ENCODE data around the gene CTXND1. TPM values are rescaled to one million over a fixed set of nuclear protein-coding genes. Genes with fewer than 3 reads are reported as not detected.

Gene CTXND1
- total RNA-seq (2014; rRNA removed; shearing (Covaris generic)) (not detected in 2 replicates), polyA plus RNA-seq (2016; fragmentation: Nextera tagmentation; extraction: Ambion mirVana) (0.05 TPM in 1 of 2 replicates, not detected in the other)
- long read RNA-seq, result 0 reads

DNA sequence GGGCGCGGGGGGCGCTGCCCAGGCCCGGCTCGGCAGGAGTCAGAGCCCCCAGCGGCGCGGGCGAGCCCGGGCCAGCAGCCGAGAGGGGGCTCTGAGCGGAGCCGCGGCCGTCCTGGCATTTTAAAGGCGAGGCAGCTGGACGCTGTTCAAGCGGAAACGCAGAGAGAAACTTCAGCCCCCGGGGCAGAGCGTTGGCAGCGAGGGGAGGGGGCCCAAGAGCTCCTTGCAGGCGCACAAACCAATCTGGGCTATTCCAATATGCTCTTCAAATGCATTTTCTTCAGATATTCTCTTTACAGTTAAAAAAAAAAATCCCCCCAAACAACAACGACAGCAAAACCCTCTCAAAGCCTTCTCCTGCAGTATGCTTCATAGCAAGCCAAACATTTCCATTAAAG, at the start of gene CTXND1:
TSS of gene CTXND1 (minus strand) at position 93 of the 398 bp plus-strand sequence. CDS start 50,264 bp downstream, outside the sequence.
- Histone ChIP-seq H3K4me2 (peak within 1 kb of the TSS; percentile 93), H3K27ac (ENCODE audit: low read depth) (no peak within 1 kb of the TSS), H3K79me2 (replicated peaks; ENCODE audit: insufficient read depth) (no peaks in the 10 kb centered on the region), H3K4me3 (peak within 1 kb of the TSS; percentile 72), H3K36me3 (ENCODE audit: insufficient read depth) (no peaks in the 10 kb centered on the region), H3K4me1 (ENCODE audit: insufficient read depth) (peaks cover 11% of the 10 kb centered on the region; the same call in 1 of the 2 replicates), H3F3A (replicated peaks; ENCODE audit: low read depth) (peaks cover 8% of the 10 kb centered on the region; the same call in 1 of the 2 replicates), H3K9me2 (ENCODE audit: insufficient read depth) (no peaks in the 10 kb centered on the region), H2AFZ (peak within 1 kb of the TSS; percentile 98), H3K27me3 (ENCODE audit: insufficient read depth) (peaks cover 58% of the 10 kb centered on the region), H4K20me1 (replicated peaks; ENCODE audit: insufficient read depth) (no peaks in the 10 kb centered on the region)
- H3K27me3 Mint-ChIP-seq (ENCODE audit: insufficient read depth, low read depth, poor library complexity), result peaks cover 31% of the 10 kb centered on the region
- DNase-seq (ENCODE audit: low spot score), result peak; percentile 78
- H3K36me3 Mint-ChIP-seq (ENCODE audit: low read depth), result no peaks in the 10 kb centered on the region
- H3K4me3 Mint-ChIP-seq, result peak within 1 kb of the TSS; percentile 86
- ATAC-seq, result peak; percentile 61; the same call in 2 of the 3 replicates
- H3K27ac Mint-ChIP-seq, result no peak within 1 kb of the TSS
- peaks cover 5% of the 10 kb centered on the region; the same call in 2 of the 3 replicates for H3K4me1 Mint-ChIP-seq
- TF ChIP-seq EZH2 (IDR thresholded peaks at IDR 0.05; ENCODE audit: low read depth, unreplicated experiment) (no peak), POLR2AphosphoS5 (IDR thresholded peaks at IDR 0.05; ENCODE audit: low read depth) (no peak), STAT1 (IDR thresholded peaks at IDR 0.05; ENCODE audit: unreplicated experiment) (no peak), CREB1 (CRISPR knock-in tag; IDR thresholded peaks at IDR 0.05; ENCODE audit: low read depth) (no peak), ZNF331 (CRISPR knock-in tag; IDR thresholded peaks at IDR 0.05; ENCODE audit: low read depth) (no peak), NANOG (IDR thresholded peaks at IDR 0.05; ENCODE audit: borderline replicate concordance) (no peak), JUNB (IDR thresholded peaks at IDR 0.05; ENCODE audit: unreplicated experiment) (no peak), ZNF114 (CRISPR knock-in tag; IDR thresholded peaks at IDR 0.05) (no peak), REST (IDR thresholded peaks at IDR 0.05; ENCODE audit: unreplicated experiment) (no peak), EZH2phosphoT487 (IDR thresholded peaks at IDR 0.05; ENCODE audit: unreplicated experiment) (no peak)
- TF ChIP-seq, protein P1, sequence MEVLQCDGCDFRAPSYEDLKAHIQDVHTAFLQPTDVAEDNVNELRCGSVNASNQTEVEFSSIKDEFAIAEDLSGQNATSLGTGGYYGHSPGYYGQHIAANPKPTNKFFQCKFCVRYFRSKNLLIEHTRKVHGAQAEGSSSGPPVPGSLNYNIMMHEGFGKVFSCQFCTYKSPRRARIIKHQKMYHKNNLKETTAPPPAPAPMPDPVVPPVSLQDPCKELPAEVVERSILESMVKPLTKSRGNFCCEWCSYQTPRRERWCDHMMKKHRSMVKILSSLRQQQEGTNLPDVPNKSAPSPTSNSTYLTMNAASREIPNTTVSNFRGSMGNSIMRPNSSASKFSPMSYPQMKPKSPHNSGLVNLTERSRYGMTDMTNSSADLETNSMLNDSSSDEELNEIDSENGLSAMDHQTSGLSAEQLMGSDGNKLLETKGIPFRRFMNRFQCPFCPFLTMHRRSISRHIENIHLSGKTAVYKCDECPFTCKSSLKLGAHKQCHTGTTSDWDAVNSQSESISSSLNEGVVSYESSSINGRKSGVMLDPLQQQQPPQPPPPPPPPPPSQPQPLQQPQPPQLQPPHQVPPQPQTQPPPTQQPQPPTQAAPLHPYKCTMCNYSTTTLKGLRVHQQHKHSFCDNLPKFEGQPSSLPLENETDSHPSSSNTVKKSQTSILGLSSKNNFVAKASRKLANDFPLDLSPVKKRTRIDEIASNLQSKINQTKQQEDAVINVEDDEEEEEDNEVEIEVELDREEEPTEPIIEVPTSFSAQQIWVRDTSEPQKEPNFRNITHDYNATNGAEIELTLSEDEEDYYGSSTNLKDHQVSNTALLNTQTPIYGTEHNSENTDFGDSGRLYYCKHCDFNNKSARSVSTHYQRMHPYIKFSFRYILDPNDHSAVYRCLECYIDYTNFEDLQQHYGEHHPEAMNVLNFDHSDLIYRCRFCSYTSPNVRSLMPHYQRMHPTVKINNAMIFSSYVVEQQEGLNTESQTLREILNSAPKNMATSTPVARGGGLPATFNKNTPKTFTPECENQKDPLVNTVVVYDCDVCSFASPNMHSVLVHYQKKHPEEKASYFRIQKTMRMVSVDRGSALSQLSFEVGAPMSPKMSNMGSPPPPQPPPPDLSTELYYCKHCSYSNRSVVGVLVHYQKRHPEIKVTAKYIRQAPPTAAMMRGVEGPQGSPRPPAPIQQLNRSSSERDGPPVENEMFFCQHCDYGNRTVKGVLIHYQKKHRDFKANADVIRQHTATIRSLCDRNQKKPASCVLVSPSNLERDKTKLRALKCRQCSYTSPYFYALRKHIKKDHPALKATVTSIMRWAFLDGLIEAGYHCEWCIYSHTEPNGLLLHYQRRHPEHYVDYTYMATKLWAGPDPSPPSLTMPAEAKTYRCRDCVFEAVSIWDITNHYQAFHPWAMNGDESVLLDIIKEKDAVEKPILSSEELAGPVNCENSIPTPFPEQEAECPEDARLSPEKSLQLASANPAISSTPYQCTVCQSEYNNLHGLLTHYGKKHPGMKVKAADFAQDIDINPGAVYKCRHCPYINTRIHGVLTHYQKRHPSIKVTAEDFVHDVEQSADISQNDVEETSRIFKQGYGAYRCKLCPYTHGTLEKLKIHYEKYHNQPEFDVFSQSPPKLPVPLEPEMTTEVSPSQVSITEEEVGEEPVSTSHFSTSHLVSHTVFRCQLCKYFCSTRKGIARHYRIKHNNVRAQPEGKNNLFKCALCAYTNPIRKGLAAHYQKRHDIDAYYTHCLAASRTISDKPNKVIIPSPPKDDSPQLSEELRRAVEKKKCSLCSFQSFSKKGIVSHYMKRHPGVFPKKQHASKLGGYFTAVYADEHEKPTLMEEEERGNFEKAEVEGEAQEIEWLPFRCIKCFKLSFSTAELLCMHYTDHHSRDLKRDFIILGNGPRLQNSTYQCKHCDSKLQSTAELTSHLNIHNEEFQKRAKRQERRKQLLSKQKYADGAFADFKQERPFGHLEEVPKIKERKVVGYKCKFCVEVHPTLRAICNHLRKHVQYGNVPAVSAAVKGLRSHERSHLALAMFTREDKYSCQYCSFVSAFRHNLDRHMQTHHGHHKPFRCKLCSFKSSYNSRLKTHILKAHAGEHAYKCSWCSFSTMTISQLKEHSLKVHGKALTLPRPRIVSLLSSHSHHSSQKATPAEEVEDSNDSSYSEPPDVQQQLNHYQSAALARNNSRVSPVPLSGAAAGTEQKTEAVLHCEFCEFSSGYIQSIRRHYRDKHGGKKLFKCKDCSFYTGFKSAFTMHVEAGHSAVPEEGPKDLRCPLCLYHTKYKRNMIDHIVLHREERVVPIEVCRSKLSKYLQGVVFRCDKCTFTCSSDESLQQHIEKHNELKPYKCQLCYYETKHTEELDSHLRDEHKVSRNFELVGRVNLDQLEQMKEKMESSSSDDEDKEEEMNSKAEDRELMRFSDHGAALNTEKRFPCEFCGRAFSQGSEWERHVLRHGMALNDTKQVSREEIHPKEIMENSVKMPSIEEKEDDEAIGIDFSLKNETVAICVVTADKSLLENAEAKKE (CRISPR knock-in tag; IDR thresholded peaks at IDR 0.05), result no peak
- TF ChIP-seq, protein P2, sequence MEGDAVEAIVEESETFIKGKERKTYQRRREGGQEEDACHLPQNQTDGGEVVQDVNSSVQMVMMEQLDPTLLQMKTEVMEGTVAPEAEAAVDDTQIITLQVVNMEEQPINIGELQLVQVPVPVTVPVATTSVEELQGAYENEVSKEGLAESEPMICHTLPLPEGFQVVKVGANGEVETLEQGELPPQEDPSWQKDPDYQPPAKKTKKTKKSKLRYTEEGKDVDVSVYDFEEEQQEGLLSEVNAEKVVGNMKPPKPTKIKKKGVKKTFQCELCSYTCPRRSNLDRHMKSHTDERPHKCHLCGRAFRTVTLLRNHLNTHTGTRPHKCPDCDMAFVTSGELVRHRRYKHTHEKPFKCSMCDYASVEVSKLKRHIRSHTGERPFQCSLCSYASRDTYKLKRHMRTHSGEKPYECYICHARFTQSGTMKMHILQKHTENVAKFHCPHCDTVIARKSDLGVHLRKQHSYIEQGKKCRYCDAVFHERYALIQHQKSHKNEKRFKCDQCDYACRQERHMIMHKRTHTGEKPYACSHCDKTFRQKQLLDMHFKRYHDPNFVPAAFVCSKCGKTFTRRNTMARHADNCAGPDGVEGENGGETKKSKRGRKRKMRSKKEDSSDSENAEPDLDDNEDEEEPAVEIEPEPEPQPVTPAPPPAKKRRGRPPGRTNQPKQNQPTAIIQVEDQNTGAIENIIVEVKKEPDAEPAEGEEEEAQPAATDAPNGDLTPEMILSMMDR (conservative IDR thresholded peaks at IDR 0.05; ENCODE audit: low read depth in 2 of 2), result no peak
- TF ChIP-seq, protein P3, sequence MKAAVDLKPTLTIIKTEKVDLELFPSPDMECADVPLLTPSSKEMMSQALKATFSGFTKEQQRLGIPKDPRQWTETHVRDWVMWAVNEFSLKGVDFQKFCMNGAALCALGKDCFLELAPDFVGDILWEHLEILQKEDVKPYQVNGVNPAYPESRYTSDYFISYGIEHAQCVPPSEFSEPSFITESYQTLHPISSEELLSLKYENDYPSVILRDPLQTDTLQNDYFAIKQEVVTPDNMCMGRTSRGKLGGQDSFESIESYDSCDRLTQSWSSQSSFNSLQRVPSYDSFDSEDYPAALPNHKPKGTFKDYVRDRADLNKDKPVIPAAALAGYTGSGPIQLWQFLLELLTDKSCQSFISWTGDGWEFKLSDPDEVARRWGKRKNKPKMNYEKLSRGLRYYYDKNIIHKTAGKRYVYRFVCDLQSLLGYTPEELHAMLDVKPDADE (IDR thresholded peaks at IDR 0.05), result no peak
- no peaks in the 10 kb centered on the region for H3K9me3 Mint-ChIP-seq

Measured in GM23338 (cell line).